DOHH2 (cell line): ENCODE results near the gene TULP1.

Source experiments
- H3F3A ChIP-seq: fragments of 200-600 bp; sonication (generic), shearing (Covaris generic); 2 replicates; pipeline ENCODE4 v1.6.0; 2016; ENCODE audit warnings: antibody characterized with exemption, mild to moderate bottlenecking; ENCODE audit not compliant: control insufficient read depth, insufficient read depth
- H3K27ac ChIP-seq: fragments of 200-600 bp; sonication (generic); 2 replicates; pipeline ENCODE4 v1.5.1; 2014; ENCODE audit warnings: low read depth, mild to moderate bottlenecking, low read length, moderate library complexity
- H3K27me3 ChIP-seq: fragments of 200-600 bp; sonication (generic); 2 replicates; pipeline ENCODE4 v1.6.1; 2014; ENCODE audit warnings: mild to moderate bottlenecking, low read length, mixed read lengths; ENCODE audit not compliant: control insufficient read depth
- H3K36me3 ChIP-seq: fragments of 200-600 bp; sonication (generic); 2 replicates; pipeline ENCODE4 v1.6.1; 2014; ENCODE audit warnings: mild to moderate bottlenecking, low read length, moderate library complexity, mixed read lengths; ENCODE audit not compliant: control insufficient read depth
- H3K4me1 ChIP-seq: fragments of 200-600 bp; sonication (generic); 2 replicates; pipeline ENCODE4 v1.6.1; 2014; ENCODE audit warnings: mild to moderate bottlenecking, low read length, mixed read lengths; ENCODE audit not compliant: control insufficient read depth
- H3K4me2 ChIP-seq: fragments of 200-600 bp; sonication (generic); 2 replicates; pipeline ENCODE4 v1.6.0; 2014; ENCODE audit warnings: mild to moderate bottlenecking, low read length, moderate library complexity
- H3K4me3 ChIP-seq: fragments of 200-600 bp; sonication (generic); 2 replicates; pipeline ENCODE4 v1.5.1; 2014; ENCODE audit warnings: mild to moderate bottlenecking, low read length, mixed read lengths
- H3K79me2 ChIP-seq: fragments of 200-600 bp; sonication (generic); 2 replicates; pipeline ENCODE4 v1.6.1; 2014; ENCODE audit warnings: mild to moderate bottlenecking, low read length, mixed read lengths; ENCODE audit not compliant: control insufficient read depth
- H3K9me2 ChIP-seq: fragments of 200-600 bp; sonication (generic); replicated peaks from 2 replicates; pipeline ENCODE4 v1.6.1; 2014; ENCODE audit warnings: mild to moderate bottlenecking, low read length, mixed read lengths; ENCODE audit not compliant: control insufficient read depth
- H3K9me3 ChIP-seq: fragments of 200-600 bp; sonication (generic); 2 replicates; pipeline ENCODE4 v1.6.1; 2014; ENCODE audit warnings: antibody characterized with exemption, low read length, mixed read lengths; ENCODE audit not compliant: control insufficient read depth, insufficient read depth
- H4K20me1 ChIP-seq: fragments of 200-600 bp; sonication (generic); 2 replicates; pipeline ENCODE4 v1.6.0; 2014; ENCODE audit warnings: low read depth, mild to moderate bottlenecking, antibody characterized with exemption, low read length, moderate library complexity; ENCODE audit not compliant: control insufficient read depth, insufficient read depth
- CTCF ChIP-seq: fragments of 200-600 bp; sonication (generic); IDR thresholded peaks from one replicate; pipeline ENCODE4 v1.5.1; 2014; ENCODE audit warnings: antibody characterized with exemption, mild to moderate bottlenecking, low read depth, low read length; ENCODE audit not compliant: poor library complexity, severe bottlenecking
- EZH2phosphoT487 ChIP-seq: fragments of 200-600 bp; sonication (generic); IDR thresholded peaks from 2 replicates; pipeline ENCODE4 v1.6.1; 2017; ENCODE audit warnings: borderline replicate concordance, mild to moderate bottlenecking, antibody characterized with exemption, low read length, moderate library complexity, mixed read lengths

TULP1 gene

GRCh38 chr6:35451354-35452182, 61.1 kb downstream of the TULP1 start:
- Histone ChIP-seq H3K79me2 (peaks cover 16% of the 10 kb centered on the region), H3K9me2 (no peaks in the 10 kb centered on the region), H3K9me3 (no peaks in the 10 kb centered on the region), H3F3A (0 out of 2 replicates have a peak, but pooled peaks cover 2% of the 10 kb centered on the region), H3K4me3 (peak overlapping the region; percentile 74), H3K4me2 (peak overlapping the region; percentile 81), H3K4me1 (peaks cover 27% of the 10 kb centered on the region), H4K20me1 (no peaks in the 10 kb centered on the region), H3K36me3 (peaks cover 12% of the 10 kb centered on the region; the same call in 1 of the 2 replicates), H3K27me3 (peaks cover 12% of the 10 kb centered on the region), H3K27ac (no peak overlapping the region)
- TF ChIP-seq CTCF (no peak), EZH2phosphoT487 (no peak)

GRCh38 chr6:35449287-35449881, 63.3 kb downstream of the TULP1 start:
- 0 out of 2 replicates have a peak, but pooled peaks cover 2% of the 10 kb centered on the region for H3F3A ChIP-seq
- H3K79me2 ChIP-seq: peaks cover 14% of the 10 kb centered on the region
- no peaks in the 10 kb centered on the region for H4K20me1 ChIP-seq
- no peak overlapping the region for H3K4me3 ChIP-seq
- H3K4me1 ChIP-seq: peaks cover 27% of the 10 kb centered on the region
- no peaks in the 10 kb centered on the region for H3K9me3 ChIP-seq
- H3K9me2 ChIP-seq: no peaks in the 10 kb centered on the region
- H3K4me2 ChIP-seq: peak overlapping the region; percentile 33; the same call in 1 of the 2 replicates
- TF ChIP-seq EZH2phosphoT487 (no peak), CTCF (peak; percentile 67)
- H3K27ac ChIP-seq: no peak overlapping the region
- H3K27me3 ChIP-seq: peaks cover 12% of the 10 kb centered on the region
- H3K36me3 ChIP-seq: 0 out of 2 replicates have a peak, but pooled peaks cover 2% of the 10 kb centered on the region

GRCh38 chr6:35448191-35448590, 64.5 kb downstream of the TULP1 start:
- Histone ChIP-seq H3K4me2 (no peak overlapping the region), H3K36me3 (no peaks in the 10 kb centered on the region), H3K9me3 (no peaks in the 10 kb centered on the region), H4K20me1 (no peaks in the 10 kb centered on the region), H3K4me3 (no peak overlapping the region), H3K27ac (no peak overlapping the region), H3K9me2 (no peaks in the 10 kb centered on the region), H3K4me1 (peaks cover 21% of the 10 kb centered on the region), H3K27me3 (peaks cover 12% of the 10 kb centered on the region), H3K79me2 (peaks cover 5% of the 10 kb centered on the region), H3F3A (0 out of 2 replicates have a peak, but pooled peaks cover 2% of the 10 kb centered on the region)
- TF ChIP-seq CTCF (no peak), EZH2phosphoT487 (no peak)
